HG03460 (cell line): ENCODE measurements around the gene PSAPL1.

ENCODE experiments used
- ATAC-seq: cut with Tn5 transposase; IDR thresholded peaks from one replicate; pipeline ENCODE4 v1.9.1; 2021; ENCODE audit not compliant: unreplicated experiment

PSAPL1 gene

GRCh38 chr4:7434766-7435150 lies at the start of gene PSAPL1:
Gene PSAPL1 (minus strand): TSS chr4:7434930. CDS start chr4:7434879, 51 bp downstream.
- no peak for ATAC-seq

- ATAC-seq, result no peak
Measured at GRCh38 chr4:7481227-7481626, 46.5 kb upstream of the PSAPL1 start.

- ATAC-seq, result no peak
Measured at GRCh38 chr4:7480423-7480822, 45.7 kb upstream of the PSAPL1 start.

GRCh38 chr4:7478665-7479064 lies 43.9 kb upstream of the PSAPL1 start:
- no peak for ATAC-seq

GRCh38 chr4:7477695-7478094 lies 43.0 kb upstream of the PSAPL1 start:
- no peak for ATAC-seq

GRCh38 chr4:7476820-7477219 lies 42.1 kb upstream of the PSAPL1 start:
- ATAC-seq, result no peak

GRCh38 chr4:7475207-7475606 lies 40.5 kb upstream of the PSAPL1 start:
- ATAC-seq, result no peak

GRCh38 chr4:7474320-7474719 lies 39.6 kb upstream of the PSAPL1 start:
- ATAC-seq, result no peak

- no peak for ATAC-seq
Measured at GRCh38 chr4:7473081-7473480, 38.4 kb upstream of the PSAPL1 start.

- ATAC-seq, result no peak
Measured at GRCh38 chr4:7472442-7473013, 37.8 kb upstream of the PSAPL1 start.

GRCh38 chr4:7470522-7471128 lies 35.9 kb upstream of the PSAPL1 start:
- no peak for ATAC-seq

- ATAC-seq, result no peak
Measured at GRCh38 chr4:7470111-7470510, 35.4 kb upstream of the PSAPL1 start.

GRCh38 chr4:7469023-7469422 lies 34.3 kb upstream of the PSAPL1 start:
- ATAC-seq, result no peak

GRCh38 chr4:7467471-7467870 lies 32.7 kb upstream of the PSAPL1 start:
- ATAC-seq, result no peak

- ATAC-seq, result no peak
Measured at GRCh38 chr4:7466904-7467303, 32.2 kb upstream of the PSAPL1 start.

GRCh38 chr4:7466215-7466614 lies 31.5 kb upstream of the PSAPL1 start:
- ATAC-seq, result no peak

GRCh38 chr4:7465017-7465416 lies 30.3 kb upstream of the PSAPL1 start:
- ATAC-seq, result no peak

- ATAC-seq, result no peak
Measured at GRCh38 chr4:7464259-7464655, 29.5 kb upstream of the PSAPL1 start.

GRCh38 chr4:7463566-7464258 lies 29.0 kb upstream of the PSAPL1 start:
- ATAC-seq, result no peak

- ATAC-seq, result no peak
Measured at GRCh38 chr4:7462509-7462971, 27.8 kb upstream of the PSAPL1 start.

- ATAC-seq, result no peak
Measured at GRCh38 chr4:7461230-7461629, 26.5 kb upstream of the PSAPL1 start.

GRCh38 chr4:7460566-7460965 lies 25.8 kb upstream of the PSAPL1 start:
- ATAC-seq, result no peak
